Hepatic stellate cell (primary cell): ENCODE data around the gene MTIF2.
"Not testable (repeated sequence)": the region's sequence is repeated elsewhere in the genome, so short reads cannot be mapped to it uniquely, and the experiment has no call there.

Source experiments
- DNase-seq: peaks from one replicate; pipeline ENCODE4 v3.0.0; 2011; ENCODE audit warnings: low spot score

The MTIF2 gene

DNA sequence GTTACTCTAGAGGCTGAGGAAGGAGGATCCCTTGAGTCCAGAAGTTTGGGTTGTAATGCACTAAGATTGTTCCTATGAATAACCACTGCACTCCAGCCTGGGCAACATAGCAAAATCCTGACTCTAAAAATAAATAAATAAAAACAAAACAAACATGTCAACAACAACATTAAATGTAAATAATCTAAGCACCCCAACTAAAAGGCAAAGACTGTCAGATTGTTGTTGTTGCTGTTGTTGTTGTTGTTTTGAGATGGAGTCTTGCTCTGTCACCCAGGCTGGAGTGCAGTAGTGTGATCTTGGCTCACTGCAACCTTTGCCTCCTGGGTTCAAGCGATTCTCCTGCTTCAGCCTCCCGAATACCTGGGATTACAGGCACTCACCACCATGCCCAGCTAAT, 77.1 kb downstream of the MTIF2 start:
- DNase-seq = not testable (repeated sequence)

DNA sequence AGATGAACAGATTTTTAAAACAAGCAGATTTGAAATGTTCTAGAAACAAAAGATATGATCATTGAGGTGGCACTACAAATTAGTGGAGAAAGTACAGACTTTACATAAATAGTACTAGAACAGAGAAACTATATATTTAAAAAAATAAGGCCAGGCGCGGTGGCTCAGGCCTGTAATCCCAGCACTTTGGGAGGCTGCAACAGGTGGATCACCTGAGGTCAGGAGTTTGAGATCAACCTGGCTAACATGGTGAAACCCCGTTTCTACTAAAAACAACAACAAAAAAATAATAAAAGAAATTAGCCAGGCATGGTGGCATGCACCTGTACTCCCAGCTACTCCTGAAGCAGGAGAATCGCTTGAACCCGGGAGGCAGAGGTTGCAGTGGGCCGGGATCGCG, 82.2 kb downstream of the MTIF2 start:
- DNase-seq = not testable (repeated sequence)
